Trophoblast cell (in vitro differentiated cells and primary cell): ENCODE measurements around the gene YBEY.

Experiments
- DNase-seq, 2 donors: peaks; one replicate each; pipeline ENCODE4 v3.0.0-alpha.2; 2016
- H2AFZ ChIP-seq: 2 replicates; pipeline ENCODE4 v1.6.1; 2013; ENCODE audit warnings: low read length, moderate library complexity, mild to moderate bottlenecking; ENCODE audit not compliant: insufficient read depth, poor library complexity
- H2AK5ac ChIP-seq: 2 replicates; pipeline ENCODE4 v1.6.1; 2013; ENCODE audit warnings: mild to moderate bottlenecking, low read length
- H2BK120ac ChIP-seq: 2 replicates; pipeline ENCODE4 v1.6.1; 2013; ENCODE audit warnings: low read length, mild to moderate bottlenecking, moderate library complexity; ENCODE audit not compliant: insufficient read depth, poor library complexity
- H2BK12ac ChIP-seq: 2 replicates; pipeline ENCODE4 v1.6.1; 2013; ENCODE audit warnings: mild to moderate bottlenecking, low read length, moderate library complexity
- H2BK5ac ChIP-seq: 2 replicates; pipeline ENCODE4 v1.6.1; 2013; ENCODE audit warnings: low read length, low read depth, moderate library complexity, mild to moderate bottlenecking; ENCODE audit not compliant: poor library complexity
- H3K14ac ChIP-seq: 2 replicates; pipeline ENCODE4 v1.6.1; 2013; ENCODE audit warnings: mild to moderate bottlenecking, low read length
- H3K18ac ChIP-seq: 2 replicates; pipeline ENCODE4 v1.6.1; 2013; ENCODE audit warnings: mild to moderate bottlenecking, low read length
- H3K23ac ChIP-seq: 2 replicates; pipeline ENCODE4 v1.6.1; 2013; ENCODE audit warnings: low read length
- H3K27ac ChIP-seq: 2 replicates; pipeline ENCODE4 v1.5.1; 2013; ENCODE audit warnings: low read depth, mild to moderate bottlenecking, inconsistent platforms, low read length, moderate library complexity
- H3K27me3 ChIP-seq: 2 replicates; pipeline ENCODE4 v1.6.1; 2013; ENCODE audit warnings: inconsistent platforms, mild to moderate bottlenecking, low read length, moderate library complexity; ENCODE audit not compliant: insufficient read depth
- H3K36me3 ChIP-seq, 2 experiments: 1 replicate in 1 of 2; 2 replicates in 1 of 2; pipeline ENCODE4 v1.6.1; 2013; ENCODE audit warnings: low read length in 2 of 2, mild to moderate bottlenecking in 2 of 2, moderate library complexity in 1 of 2; ENCODE audit not compliant: insufficient read depth in 2 of 2, control insufficient read depth in 1 of 2
- H3K4ac ChIP-seq: 2 replicates; pipeline ENCODE4 v1.6.1; 2013; ENCODE audit warnings: low read depth, mild to moderate bottlenecking, low read length, moderate library complexity
- H3K4me1 ChIP-seq, 2 experiments: 1 replicate in 1 of 2; 2 replicates in 1 of 2; pipeline ENCODE4 v1.6.1; 2013; ENCODE audit warnings: low read length in 2 of 2, mild to moderate bottlenecking in 2 of 2, moderate library complexity in 1 of 2; ENCODE audit not compliant: insufficient read depth in 2 of 2, control insufficient read depth in 1 of 2
- H3K4me2 ChIP-seq: 2 replicates; pipeline ENCODE4 v1.6.1; 2013; ENCODE audit warnings: inconsistent platforms, mild to moderate bottlenecking, low read length, moderate library complexity
- H3K4me3 ChIP-seq: 2 replicates; pipeline ENCODE4 v1.5.1; 2013; ENCODE audit warnings: mild to moderate bottlenecking, low read depth, low read length, inconsistent platforms
- H3K79me1 ChIP-seq: one replicate; pipeline ENCODE4 v1.6.1; 2013; ENCODE audit warnings: low read length
- H3K79me2 ChIP-seq: 2 replicates; pipeline ENCODE4 v1.6.1; 2013; ENCODE audit warnings: low read length, mild to moderate bottlenecking; ENCODE audit not compliant: control insufficient read depth, insufficient read depth, poor library complexity
- H3K9ac ChIP-seq: 2 replicates; pipeline ENCODE4 v1.6.1; 2013; ENCODE audit warnings: mild to moderate bottlenecking, low read length
- H3K9me3 ChIP-seq: 2 replicates; pipeline ENCODE4 v1.6.1; 2013; ENCODE audit warnings: low read depth, mild to moderate bottlenecking, control low read depth, inconsistent platforms, low read length; ENCODE audit not compliant: insufficient read depth
- H4K12ac ChIP-seq: 2 replicates; pipeline ENCODE4 v1.6.1; 2013; ENCODE audit warnings: low read depth, mild to moderate bottlenecking, low read length, moderate library complexity
- H4K8ac ChIP-seq: 2 replicates; pipeline ENCODE4 v1.6.1; 2013; ENCODE audit warnings: low read depth, mild to moderate bottlenecking, low read length, moderate library complexity
- H4K91ac ChIP-seq: one replicate; pipeline ENCODE4 v1.6.1; 2013; ENCODE audit warnings: low read depth, mild to moderate bottlenecking, low read length, moderate library complexity
- WGBS: extraction: QIAGEN DNeasy Blood & Tissue Kit; methylation state at CpG from one replicate; pipeline ENCODE4 v1.1.7; 2013; ENCODE audit warnings: missing lambda C conversion rate; ENCODE audit not compliant: insufficient read length, insufficient coverage; ENCODE audit errors: extremely low coverage; 5-methylcytosine and 5-hydroxymethylcytosine counted together

The YBEY gene

GRCh38 chr21:46340998-46341397 lies 54.9 kb downstream of the YBEY start:
- Histone ChIP-seq H3K4me3 (no peak overlapping the region), H2AFZ (no peak overlapping the region), H3K79me2 (no peaks in the 10 kb centered on the region), H3K9ac (no peak overlapping the region), H2AK5ac (no peak overlapping the region), H3K4me1 (no peaks in the 10 kb centered on the region), H2BK12ac (no peak overlapping the region), H3K14ac (no peak overlapping the region), H3K18ac (no peak overlapping the region), H3K27ac (no peak overlapping the region), H3K9me3 (no peaks in the 10 kb centered on the region), H3K27me3 (no peaks in the 10 kb centered on the region), H3K79me1 (no peaks in the 10 kb centered on the region), H3K36me3 (peaks cover 24 to 31% of the 10 kb centered on the region in 2 experiments), H3K23ac (no peak overlapping the region), H3K4ac (no peak overlapping the region), H3K4me2 (no peak overlapping the region), H2BK120ac (no peak overlapping the region), H2BK5ac (no peak overlapping the region), H4K8ac (no peak overlapping the region), H4K91ac (no peak overlapping the region), H4K12ac (no peak overlapping the region)
- no peak for DNase-seq
- WGBS, result no CpG with 5 or more reads among the region's 8 CpGs

- Histone ChIP-seq H3K79me1 (no peaks in the 10 kb centered on the region), H3K9me3 (peaks cover 1% of the 10 kb centered on the region), H2AFZ (no peak overlapping the region), H3K14ac (no peak overlapping the region), H3K4me2 (no peak overlapping the region), H2BK5ac (no peak overlapping the region), H3K4me1 (no peaks in the 10 kb centered on the region), H3K27ac (no peak overlapping the region), H3K9ac (no peak overlapping the region), H2AK5ac (no peak overlapping the region), H2BK12ac (no peak overlapping the region), H3K4me3 (no peak overlapping the region), H2BK120ac (no peak overlapping the region), H3K27me3 (no peaks in the 10 kb centered on the region), H4K8ac (no peak overlapping the region), H3K18ac (peak overlapping the region; percentile 51), H3K23ac (no peak overlapping the region), H3K79me2 (no peaks in the 10 kb centered on the region), H4K91ac (no peak overlapping the region), H4K12ac (no peak overlapping the region), H3K4ac (peak overlapping the region; percentile 51), H3K36me3 (peaks cover 35 to 41% of the 10 kb centered on the region in 2 experiments)
- no CpG with 5 or more reads among the region's 20 CpGs for WGBS
- no peak for DNase-seq
Measured at GRCh38 chr21:46344219-46344915, 58.2 kb downstream of the YBEY start.

- H4K91ac ChIP-seq, result no peak overlapping the region
- no peak overlapping the region for H3K23ac ChIP-seq
- no peak overlapping the region for H3K27ac ChIP-seq
- WGBS, result no CpG with 5 or more reads among the region's 14 CpGs
- H3K9ac ChIP-seq, result no peak overlapping the region
- no peak overlapping the region for H4K12ac ChIP-seq
- no peaks in the 10 kb centered on the region for H3K79me2 ChIP-seq
- no peak overlapping the region for H3K4ac ChIP-seq
- H2BK12ac ChIP-seq, result no peak overlapping the region
- peaks cover 41 to 44% of the 10 kb centered on the region in 2 experiments for H3K36me3 ChIP-seq
- no peak overlapping the region for H3K4me3 ChIP-seq
- no peak for DNase-seq
- H3K14ac ChIP-seq, result no peak overlapping the region
- H3K9me3 ChIP-seq, result peaks cover 1% of the 10 kb centered on the region
- no peak overlapping the region for H2AK5ac ChIP-seq
- H2BK120ac ChIP-seq, result no peak overlapping the region
- H3K27me3 ChIP-seq, result no peaks in the 10 kb centered on the region
- H2AFZ ChIP-seq, result no peak overlapping the region
- peak overlapping the region; percentile 61 for H3K18ac ChIP-seq
- H3K79me1 ChIP-seq, result no peaks in the 10 kb centered on the region
- H3K4me2 ChIP-seq, result no peak overlapping the region
- no peak overlapping the region for H2BK5ac ChIP-seq
- no peaks in the 10 kb centered on the region for H3K4me1 ChIP-seq
- H4K8ac ChIP-seq, result no peak overlapping the region
Measured at GRCh38 chr21:46345861-46346260, 59.7 kb downstream of the YBEY start.

DNA sequence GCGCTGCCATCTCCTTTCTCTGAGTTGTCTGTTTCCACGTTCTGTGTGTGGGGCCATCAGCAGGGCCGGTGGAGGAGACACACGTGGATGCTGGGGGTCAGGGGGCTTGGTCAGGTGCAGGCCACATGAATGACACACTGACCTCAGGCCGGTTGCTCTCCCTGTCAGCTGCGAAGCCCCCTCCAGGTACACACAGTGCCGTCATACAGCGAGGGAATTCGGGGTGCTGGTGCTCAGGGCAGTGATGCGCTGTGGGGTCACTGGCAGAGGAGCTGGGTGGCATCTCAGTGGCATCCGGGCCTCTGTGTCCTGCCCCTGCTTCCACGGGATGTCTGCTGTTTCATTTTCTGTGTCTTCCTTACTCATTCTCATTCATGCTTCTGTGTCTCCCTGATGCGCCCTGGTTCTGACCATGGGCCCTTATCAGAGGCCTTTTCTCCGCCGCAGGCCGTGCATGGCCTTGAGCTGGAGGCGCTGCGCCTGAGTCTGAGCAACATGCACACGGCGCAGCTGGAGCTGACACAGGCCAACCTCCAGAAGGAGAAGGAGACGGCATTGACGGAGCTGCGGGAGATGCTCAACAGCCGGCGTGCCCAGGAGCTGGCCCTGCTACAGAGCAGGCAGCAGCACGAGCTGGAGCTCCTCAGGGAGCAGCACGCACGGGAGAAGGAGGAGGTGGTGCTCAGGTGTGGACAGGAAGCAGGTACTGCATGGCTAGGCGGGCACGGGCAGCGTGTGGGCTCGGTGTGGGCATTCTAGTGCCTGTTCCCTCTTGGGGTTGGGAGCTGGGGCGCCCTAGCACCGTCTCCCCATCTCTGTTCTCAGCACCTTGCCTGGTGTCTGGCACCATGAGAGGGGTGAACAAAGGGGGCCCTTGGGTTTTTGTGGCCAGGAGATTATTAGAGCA lies 60.4 kb downstream of the YBEY start:
- H3K18ac ChIP-seq, result no peak overlapping the region
- H3K9ac ChIP-seq, result no peak overlapping the region
- no CpG with 5 or more reads among the region's 34 CpGs for WGBS
- H3K14ac ChIP-seq, result no peak overlapping the region
- H4K12ac ChIP-seq, result no peak overlapping the region
- H4K8ac ChIP-seq, result no peak overlapping the region
- H2BK12ac ChIP-seq, result no peak overlapping the region
- no peak overlapping the region for H2AK5ac ChIP-seq
- no peak overlapping the region for H2AFZ ChIP-seq
- H2BK5ac ChIP-seq, result no peak overlapping the region
- H3K4ac ChIP-seq, result no peak overlapping the region
- peaks cover 46 to 50% of the 10 kb centered on the region in 2 experiments for H3K36me3 ChIP-seq
- no peak overlapping the region for H4K91ac ChIP-seq
- no peaks in the 10 kb centered on the region for H3K27me3 ChIP-seq
- no peak overlapping the region for H3K27ac ChIP-seq
- H3K4me1 ChIP-seq, result peaks cover 0 to under 1% of the 10 kb centered on the region in 2 experiments
- peaks cover 1% of the 10 kb centered on the region for H3K9me3 ChIP-seq
- no peak overlapping the region for H2BK120ac ChIP-seq
- no peaks in the 10 kb centered on the region for H3K79me1 ChIP-seq
- no peak overlapping the region for H3K4me2 ChIP-seq
- H3K79me2 ChIP-seq, result no peaks in the 10 kb centered on the region
- no peak overlapping the region for H3K23ac ChIP-seq
- DNase-seq, result no peak
- H3K4me3 ChIP-seq, result no peak overlapping the region
